CD4-positive, alpha-beta T cell treated with Interleukin-2 at 100 ng/mL for 4 hours (primary cell): ENCODE data around the gene NEGR1.

Experiments
- DNase-seq: peaks from one replicate; pipeline ENCODE4 v3.0.0-alpha.2; 2020; ENCODE audit warnings: low spot score

NEGR1 gene

DNA sequence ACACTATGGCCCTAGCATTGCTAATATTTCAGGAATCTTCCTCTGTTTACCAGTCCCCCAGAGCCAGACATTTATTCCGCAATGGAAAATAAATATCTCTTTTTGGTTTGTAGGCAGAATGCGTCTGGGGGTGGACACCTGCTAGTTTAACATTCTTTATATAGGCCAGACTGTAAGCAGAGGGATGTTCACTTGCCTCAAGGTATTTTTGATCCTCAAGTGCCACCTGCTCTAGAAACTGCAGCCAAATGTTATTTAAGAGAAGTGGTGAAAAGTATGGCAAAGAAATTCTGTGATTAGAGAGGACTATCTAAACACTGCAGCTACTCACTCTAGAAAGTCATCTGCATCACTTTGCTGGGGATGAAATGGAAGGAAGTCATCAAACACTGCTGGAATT lies 164.7 kb downstream of the NEGR1 start:
- no peak for DNase-seq

DNA sequence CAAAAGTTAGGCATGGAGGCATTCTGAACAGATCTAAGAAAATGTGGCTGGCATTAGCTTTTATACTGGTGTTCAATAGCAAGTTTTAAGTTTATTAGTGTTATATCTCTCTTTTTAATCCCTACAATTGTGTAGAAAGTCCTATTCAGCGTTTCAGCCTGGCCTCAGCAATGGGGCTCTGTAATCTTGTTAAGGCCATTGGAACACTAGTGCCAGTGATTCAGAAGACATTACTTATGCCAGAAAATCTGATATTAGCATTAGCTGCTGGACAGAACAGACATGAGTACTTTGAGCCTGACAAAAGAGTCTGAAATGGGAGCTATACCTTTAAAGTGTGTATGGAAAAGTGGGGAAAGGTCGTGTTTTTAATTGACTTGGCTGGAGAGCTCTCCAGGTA lies 167.0 kb downstream of the NEGR1 start:
- DNase-seq = no peak

DNA sequence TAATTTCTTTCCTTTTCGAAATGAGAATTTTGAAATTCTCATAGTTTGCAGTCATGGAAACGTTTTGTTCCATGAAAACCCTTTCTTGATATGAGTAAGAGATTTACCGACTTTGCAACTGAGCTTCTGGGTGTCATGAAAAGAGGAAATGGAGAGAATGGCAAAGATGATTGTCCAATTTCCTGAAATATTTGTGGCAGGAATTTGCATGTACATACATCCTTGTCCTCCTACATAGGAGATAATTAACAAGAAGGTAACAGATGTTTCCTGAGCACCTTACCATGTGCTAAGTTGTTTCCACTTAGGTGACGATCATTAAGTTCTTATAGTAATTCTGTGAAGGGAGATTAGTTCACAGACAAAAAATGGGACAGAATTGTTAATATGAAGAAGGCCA lies 170.7 kb downstream of the NEGR1 start:
- no peak for DNase-seq

DNA sequence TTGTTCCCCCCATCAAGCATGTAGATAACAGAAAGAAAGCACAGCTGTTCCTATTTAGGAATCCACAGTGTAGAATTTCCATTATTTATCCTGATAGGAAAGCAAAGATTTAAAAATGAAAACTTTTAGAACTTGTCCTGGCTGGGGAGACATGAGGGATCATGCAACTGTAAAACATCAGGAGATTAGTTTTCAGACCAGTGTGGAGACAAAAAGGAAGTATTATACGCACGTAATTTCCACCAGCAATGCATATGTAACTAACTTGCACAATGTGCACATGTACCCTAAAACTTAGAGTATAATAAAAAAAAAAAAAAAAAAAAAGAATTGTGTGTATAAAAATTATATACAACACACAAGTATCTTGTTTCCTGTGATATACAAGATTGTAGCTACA lies 172.4 kb downstream of the NEGR1 start:
- DNase-seq = no peak

DNA sequence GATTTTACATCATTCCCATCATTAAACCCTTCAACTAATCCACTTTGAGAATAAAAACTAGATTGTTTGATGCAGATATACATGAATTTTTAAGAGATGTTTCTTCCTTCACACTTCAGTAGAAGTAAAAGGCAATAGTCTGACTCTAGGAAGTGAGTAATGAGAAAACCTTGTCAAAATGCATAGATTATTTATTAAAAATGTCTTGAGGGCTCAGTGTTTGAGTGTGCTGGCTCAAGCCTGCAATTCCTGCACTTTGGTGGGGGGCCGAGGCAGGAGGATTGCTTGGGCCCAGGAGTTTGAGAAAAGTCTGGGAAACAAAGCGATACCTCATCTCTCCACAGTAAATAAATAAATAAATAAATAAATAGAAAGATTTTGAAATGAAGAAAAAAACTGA lies 177.1 kb downstream of the NEGR1 start:
- no peak for DNase-seq

DNA sequence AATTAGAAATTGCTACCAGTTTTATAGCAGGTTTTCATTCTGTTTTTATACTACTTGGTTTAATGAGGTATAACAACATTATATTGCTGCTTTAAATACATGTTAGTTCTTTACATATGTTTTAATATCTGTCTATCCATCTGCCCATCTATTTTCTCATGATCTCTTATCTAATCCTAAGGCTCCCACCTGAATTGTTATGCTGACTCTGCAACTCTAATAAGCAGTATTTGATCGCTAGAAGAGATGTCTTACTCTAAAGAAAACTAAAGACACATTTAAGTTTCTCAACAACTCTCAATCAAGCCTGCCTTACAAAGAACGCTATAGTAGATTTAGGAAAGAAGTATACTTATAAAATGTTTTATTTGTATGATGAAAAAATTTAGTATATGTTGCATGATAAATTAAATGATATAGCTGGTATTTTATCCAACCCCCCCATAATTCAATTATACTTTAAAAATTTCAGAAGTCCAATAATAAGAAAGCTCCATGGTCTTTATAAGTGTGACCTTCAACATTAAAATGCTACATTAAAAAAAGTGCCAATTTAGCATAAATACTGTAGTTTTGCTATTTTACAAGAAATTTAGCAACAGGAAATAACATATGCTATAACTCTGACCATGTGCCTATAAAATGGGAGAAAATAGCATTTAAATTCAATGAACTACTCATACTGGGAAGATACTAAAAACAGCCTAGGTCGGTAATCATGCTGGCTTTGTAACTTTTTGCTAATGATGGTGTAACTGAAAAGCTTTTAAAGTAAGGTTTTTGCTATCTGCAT lies 180.3 kb downstream of the NEGR1 start:
- DNase-seq = no peak

DNA sequence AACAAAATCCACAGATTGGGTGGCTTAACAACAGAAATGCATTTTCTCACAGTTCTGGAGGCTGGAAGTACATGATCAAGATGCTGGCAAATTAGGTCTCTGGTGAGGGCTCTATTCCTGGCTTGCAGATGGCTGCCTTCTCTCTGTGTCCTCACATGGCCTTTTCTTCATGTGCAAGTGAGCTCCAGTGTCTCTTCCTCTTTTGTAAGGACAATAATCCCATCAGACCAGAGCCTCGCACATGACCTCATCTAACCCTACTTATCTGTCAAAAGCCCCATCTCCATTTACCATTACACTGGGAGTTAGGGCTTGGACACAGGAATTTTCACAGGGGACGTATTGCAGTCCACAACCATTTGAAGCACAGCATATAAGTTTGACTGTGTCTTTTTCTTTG lies 181.6 kb downstream of the NEGR1 start:
- no peak for DNase-seq

DNA sequence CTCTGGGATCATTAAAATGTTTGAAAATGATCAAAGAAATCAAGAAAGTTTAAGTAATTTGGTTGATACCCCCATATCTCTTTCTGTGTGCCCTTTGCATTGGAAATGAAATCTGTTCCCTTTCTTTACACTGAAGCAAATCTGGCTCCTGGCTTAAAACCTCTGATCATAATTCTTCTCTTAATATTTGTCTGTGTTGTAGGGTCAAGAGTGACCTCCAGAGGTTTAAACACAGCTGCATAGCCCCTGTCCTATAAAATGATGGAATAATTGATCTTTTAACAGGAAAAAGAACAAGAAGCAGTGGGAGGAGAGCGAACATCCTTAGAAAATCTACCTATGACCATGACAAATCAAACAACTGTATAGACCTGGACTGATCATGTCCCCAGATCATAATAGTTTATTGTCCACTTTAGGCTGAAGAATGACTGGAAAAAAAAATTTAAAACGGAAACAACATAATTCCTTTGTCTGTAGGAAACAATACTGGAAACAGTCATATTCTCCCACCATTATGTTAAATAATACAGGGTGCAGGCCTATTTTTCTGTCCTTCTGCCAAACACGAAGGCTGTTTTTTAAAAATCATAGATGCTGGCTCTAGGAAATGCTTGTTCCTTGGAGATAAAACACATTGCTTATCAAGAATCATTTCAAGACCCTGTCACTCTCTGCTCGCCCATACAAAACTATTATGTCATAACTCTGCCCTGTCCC lies 184.3 kb downstream of the NEGR1 start:
- no peak for DNase-seq

DNA sequence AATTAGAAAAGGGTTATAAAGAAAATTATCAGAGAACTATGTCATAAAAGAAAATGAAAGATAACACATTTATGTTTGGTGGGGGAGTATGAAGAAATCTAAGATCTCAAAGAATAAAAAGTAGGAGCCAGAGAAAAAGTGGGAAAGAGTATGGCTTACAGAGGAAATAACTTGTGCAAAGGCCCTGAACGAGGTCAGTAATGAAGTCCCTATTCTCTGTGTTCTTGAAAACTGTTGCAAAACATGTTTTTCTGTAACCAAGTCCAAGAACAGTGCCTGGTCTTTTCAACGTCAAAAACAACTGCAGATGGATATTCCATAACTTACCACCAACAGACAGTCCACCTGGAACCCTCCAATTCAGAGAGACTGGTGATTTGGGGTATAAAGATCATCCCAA lies 188.1 kb downstream of the NEGR1 start:
- no peak for DNase-seq

DNA sequence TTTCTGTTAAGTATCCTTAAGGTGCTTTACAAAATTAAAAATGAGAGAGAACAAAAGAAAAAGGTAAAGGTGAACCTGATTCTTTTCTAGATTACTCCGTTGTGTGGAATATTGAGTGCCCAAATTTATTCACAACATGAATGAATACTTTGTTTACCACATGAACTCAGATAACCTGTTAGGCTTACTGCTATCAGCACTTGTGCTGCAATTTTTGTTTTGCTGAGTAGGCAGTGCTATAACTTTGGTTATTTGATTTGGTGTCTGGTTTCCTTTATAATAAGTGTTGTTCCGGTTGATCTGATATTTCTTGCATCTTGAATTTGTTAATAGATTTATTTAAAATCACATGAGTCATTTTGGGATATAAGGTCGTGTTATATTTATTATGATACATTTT lies 195.9 kb downstream of the NEGR1 start:
- DNase-seq = no peak

DNA sequence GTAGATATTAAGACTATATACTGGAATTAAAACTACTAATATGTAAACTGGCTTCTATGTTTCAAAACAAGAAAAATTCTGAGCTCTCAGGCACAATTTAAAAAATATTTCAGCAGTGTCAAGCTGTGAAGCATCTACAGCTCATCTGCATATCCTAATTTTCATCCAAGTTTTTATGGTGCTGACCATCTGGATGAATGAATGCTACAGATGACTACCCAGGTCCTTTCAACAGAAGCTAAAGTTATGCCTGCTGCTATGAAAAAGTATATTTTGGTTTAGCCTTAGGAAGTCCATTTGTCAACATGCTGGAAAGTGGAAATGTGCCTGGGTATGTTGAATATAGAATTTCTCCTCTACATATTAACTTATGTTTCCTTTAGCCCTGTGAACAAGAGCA lies 206.9 kb downstream of the NEGR1 start:
- no peak for DNase-seq

DNA sequence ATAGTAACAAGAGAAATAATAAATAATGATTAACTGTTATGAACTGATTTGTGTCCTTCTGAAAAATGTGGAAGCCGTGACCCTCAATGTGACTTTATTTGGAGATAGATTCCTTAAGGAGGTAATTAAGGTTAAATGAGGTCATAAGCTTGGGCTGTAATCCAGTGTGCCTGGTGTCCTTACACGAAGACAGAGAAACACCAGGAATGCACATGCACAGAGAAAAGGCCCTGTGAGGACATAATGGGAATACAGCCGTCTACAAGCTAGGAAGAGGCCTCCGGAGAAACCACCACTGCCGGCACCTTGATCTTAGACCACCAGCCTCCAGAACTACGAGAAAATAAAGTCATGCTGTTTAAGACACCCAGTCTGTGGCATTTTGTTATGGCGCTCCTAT lies 215.9 kb downstream of the NEGR1 start:
- no peak for DNase-seq

DNA sequence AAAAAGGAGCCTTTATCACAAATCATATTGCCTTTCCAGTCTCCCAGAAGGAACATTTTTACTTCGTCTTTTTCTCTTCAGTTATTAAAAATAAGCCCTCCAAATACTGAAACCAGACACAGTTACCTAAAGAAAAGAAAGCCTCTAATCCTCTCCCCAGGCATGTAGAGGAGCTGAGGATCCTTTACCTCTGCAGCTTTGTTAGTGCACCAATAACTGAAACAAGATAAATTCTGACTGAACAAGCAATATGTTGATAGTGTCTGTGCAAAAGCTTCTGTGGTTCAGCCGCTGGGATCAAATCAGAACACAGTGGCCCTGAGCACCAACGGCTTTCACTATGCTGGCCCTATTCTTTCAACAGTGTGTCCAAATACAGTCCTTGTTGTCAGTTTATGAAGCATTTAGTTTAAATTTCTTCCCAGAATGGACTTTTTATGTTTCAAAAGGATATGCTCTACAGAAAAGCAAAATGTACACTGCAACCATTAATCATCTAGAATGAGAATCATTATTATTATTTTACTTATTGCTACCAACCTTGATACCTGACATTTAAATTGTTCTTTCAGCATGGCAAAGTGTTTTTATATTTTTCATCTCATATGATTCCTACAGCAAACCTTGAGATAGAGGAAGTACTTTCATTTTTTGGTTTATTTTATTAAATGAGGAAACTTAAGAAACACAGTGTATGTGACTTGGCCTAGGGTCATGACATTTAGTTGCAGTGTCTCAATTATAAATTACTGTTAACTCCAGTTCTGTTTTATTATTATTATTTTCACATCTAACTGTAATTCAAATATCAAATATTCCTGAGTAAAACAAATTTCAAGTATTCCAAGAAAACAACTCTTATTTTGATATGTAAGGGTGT lies 217.9 kb downstream of the NEGR1 start:
- DNase-seq = no peak

DNA sequence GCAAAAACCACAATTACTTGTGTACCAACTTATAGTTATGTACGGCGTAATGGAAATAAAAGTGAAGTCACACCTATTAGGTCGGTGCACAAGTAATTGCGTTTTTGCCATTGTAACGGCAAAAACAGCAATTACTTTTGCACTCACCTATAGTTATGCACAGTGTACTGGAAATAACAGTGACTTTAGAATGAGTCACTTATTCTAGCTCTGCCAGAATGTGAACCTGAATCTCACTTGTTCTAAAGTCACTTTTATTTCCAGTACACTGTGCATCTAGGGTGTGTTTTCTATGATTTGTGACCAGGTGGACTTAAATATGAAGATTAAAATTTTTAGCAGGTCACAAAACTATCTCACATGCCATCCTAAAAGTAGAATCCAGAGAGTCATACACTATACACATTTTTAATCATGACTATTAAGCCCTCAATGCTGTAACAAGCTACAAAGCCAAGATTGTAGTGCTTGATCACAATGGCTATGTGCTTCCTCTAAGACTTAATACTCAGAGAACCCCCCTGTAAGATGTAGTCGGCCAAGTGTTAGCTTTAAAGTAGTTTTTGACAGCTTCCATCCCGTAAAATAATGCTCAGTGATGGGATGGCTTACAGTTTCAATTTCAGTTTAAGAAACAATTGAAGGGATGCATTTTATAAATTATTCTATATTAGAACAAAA lies 218.8 kb downstream of the NEGR1 start:
- DNase-seq = no peak

DNA sequence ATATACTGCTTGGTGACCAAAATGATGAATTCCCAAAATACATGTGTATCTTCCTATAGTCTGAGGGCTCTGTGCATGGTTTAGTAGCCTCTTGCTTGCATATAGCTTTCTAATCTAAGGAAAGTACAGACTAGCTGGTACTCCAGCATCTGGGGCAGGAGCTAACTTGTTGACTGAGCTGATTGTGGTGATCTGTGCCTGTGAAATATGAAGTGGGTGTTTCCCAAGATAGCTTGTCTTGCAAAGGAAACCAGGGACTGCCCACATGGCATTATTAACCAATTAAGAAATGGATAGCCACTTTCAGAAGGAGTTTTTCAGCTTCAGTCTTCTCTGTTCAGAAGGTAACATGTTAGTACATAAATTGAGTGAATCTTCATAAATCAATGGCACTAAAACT lies 219.8 kb downstream of the NEGR1 start:
- DNase-seq = no peak

DNA sequence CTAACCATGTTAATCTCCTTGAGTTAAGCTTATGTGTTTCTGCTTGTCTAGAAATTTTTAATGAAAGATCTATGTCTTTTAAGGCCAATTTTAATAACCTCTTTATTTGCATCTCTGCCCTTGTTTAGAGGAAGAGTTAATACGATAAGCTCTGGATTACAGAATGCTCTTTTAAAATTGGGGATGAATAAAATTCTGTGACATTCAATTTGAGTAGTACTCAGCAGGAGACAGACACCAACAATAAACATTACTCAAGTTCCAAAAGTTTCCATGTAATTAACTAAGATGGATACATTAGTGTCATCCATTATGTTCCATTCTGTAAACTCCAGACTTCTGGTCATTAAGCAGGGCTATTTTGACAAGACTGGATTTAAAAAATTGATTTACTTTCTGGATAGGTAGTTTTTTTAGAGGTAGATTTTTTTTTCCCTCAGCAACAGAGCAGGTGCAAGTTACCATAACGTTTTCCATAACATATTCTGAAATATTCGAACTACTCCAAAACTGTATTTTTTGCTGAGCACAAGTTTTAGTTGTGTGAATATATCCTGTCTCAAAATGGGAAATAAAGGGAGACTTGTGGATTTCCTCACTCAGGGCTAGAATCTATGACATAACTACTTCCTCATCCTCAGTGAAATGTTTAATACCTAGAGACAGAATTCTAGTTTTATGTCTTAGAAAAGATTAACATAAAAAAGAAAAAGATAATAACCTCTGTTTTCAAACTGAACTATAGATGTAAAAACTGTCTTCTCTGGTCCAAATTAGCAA lies 221.7 kb downstream of the NEGR1 start:
- no peak for DNase-seq

DNA sequence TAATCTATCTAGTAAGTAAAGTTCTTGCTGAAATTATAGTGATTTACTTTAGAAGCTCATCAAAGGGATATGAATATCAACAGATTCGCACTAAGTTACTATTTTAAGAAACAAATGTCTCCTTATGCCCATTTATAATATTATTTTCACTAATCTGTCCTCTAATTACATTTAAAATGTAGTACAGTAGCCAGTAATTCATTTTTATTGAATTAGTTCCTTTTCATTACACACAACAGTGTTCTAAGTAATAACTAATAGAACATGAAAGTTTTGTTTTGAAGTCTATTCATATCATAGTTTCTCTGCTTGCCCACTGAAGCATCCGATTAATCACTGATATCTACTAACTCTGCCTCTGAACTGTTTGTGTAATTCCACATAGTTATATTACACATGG lies 225.8 kb downstream of the NEGR1 start:
- no peak for DNase-seq

DNA sequence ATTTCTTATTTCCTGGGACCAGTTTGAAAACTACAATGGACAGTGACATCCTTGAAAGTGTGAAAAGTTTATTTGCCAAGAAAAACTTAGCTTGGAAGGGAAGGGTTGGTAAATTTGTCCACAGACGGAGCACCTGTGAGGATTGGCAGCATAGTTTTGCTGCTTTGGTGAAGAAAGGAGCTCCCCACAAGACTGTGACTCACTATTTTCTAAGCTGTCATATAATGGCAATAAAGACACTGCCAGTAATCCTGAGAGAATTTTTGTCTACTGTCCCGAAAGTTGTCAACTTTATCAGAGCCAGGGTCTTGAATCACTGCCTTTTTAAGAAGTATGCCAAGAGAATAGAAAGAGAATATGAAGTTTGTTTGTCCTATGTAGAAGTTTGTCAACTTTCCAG lies 230.8 kb downstream of the NEGR1 start:
- DNase-seq = no peak

DNA sequence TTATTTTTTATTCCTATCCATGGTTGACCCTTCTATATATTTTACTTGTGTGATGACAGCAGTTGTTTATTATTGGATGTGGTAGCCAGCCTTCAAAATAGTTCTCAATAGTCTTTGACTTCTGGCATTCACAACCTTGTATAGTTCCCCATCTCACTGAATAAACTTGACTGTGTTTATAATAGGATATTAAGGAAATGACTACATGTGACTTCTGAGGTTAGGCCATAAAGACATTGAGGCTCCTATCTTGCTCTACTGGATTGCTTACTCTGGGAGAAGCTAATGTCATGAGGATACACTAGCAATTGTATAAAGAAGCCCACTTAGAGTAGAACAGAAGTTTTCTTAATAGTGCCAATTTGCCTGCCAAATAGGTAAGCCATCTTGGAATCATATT lies 231.8 kb downstream of the NEGR1 start:
- no peak for DNase-seq

DNA sequence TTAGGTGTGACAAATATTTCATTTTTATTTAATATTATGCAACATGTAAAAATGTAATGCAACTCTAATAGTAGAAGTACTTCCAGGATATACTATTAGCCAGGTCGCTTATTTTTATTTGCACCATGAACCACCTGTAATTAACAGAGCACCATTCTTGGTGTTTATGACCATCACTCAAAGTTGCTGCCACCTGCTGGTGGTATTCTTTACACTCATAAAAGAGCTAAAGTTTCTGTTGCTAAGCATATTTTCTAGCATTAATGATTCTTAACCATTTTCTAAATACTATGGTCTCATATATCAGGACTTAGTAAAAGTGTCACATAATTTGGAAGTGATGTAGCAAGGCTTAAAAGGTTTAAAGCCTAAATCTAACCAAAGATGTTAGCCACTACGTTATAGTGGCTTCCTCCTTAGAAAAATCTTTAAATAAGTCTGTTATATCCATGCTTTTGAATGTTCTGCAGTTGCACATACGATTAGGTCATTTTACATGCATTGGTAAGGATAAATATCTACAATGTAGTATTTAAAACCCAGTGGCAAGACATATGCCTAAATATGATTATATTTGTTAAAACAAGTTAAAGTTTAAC lies 244.5 kb downstream of the NEGR1 start:
- DNase-seq = no peak

DNA sequence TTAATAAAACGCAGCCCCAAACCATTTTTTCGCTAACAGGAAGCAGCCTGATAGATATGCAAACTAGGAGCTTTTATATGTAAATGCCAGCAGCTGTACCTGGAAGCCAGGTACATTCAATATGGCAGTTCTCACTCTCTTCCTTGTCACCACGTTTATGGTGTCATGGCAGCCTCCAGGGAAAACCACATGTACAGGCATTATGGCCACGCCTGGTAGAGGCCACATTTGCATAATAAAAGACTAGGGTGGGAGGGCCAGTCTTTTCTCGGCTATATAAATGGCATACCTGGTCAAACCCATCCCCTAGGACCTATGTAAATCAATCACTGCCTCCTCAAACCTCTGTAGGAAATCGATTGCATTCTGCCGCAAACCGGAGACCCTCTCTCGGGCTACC lies 247.5 kb downstream of the NEGR1 start:
- no peak for DNase-seq
